ENCODE measurements around the gene PCNT. TPM values are rescaled to one million over a fixed set of nuclear protein-coding genes. Genes with fewer than 3 reads are reported as not detected.

PCNT gene
- total and polyA plus RNA-seq, 10 of the 15 experiments (the other 5 are each of a cell fraction or from before 2014, with no cell fraction given), result 2.9 to 39.6 (median 20.5) TPM

GRCh38 chr21:46458315-46459023, 134.5 kb downstream of the PCNT start, which contains the start of gene DIP2A (continued):
- TF ChIP-seq CHD2 (IDR thresholded peaks at IDR 0.05; ENCODE audit: borderline replicate concordance, low read depth, low read length), result peak; percentile 76; the same call in 1 of the 2 replicates
- TF ChIP-seq POU2F2 (IDR thresholded peaks at IDR 0.05; ENCODE audit: borderline replicate concordance, low read depth, low read length), result peak; percentile 62; the same call in 2 of the 3 replicates
- 0 out of 2 replicates have a peak, but pooled peaks have one; percentile 40 for TF ChIP-seq LARP7 (IDR thresholded peaks at IDR 0.05)
- TF ChIP-seq FOS (IDR thresholded peaks at IDR 0.05; ENCODE audit: borderline replicate concordance, extremely low read depth, insufficient read length), result peak; percentile 28
- peak; percentile 58; the same call in 1 of the 2 replicates for TF ChIP-seq YY1 (IDR thresholded peaks at IDR 0.05; ENCODE audit: low read depth, low read length)
- peak; percentile 99 for TF ChIP-seq NKRF (conservative IDR thresholded peaks at IDR 0.05)
- no peak for TF ChIP-seq ZZZ3 (IDR thresholded peaks at IDR 0.05; ENCODE audit: control insufficient read depth, insufficient read length, low read depth)
- TF ChIP-seq RELA (IDR thresholded peaks at IDR 0.05; ENCODE audit: borderline replicate concordance, partially characterized antibody), result peak; percentile 49
- no peak for TF ChIP-seq KDM1A (IDR thresholded peaks at IDR 0.05; ENCODE audit: borderline replicate concordance)
- TF ChIP-seq ESRRA (IDR thresholded peaks at IDR 0.05; ENCODE audit: low read length), result peak; percentile 86
- peak; percentile 98 for TF ChIP-seq IKZF1 (conservative IDR thresholded peaks at IDR 0.05)
- TF ChIP-seq, protein P1, sequence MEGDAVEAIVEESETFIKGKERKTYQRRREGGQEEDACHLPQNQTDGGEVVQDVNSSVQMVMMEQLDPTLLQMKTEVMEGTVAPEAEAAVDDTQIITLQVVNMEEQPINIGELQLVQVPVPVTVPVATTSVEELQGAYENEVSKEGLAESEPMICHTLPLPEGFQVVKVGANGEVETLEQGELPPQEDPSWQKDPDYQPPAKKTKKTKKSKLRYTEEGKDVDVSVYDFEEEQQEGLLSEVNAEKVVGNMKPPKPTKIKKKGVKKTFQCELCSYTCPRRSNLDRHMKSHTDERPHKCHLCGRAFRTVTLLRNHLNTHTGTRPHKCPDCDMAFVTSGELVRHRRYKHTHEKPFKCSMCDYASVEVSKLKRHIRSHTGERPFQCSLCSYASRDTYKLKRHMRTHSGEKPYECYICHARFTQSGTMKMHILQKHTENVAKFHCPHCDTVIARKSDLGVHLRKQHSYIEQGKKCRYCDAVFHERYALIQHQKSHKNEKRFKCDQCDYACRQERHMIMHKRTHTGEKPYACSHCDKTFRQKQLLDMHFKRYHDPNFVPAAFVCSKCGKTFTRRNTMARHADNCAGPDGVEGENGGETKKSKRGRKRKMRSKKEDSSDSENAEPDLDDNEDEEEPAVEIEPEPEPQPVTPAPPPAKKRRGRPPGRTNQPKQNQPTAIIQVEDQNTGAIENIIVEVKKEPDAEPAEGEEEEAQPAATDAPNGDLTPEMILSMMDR (IDR thresholded peaks at IDR 0.05 in 2 of 3, conservative IDR thresholded peaks at IDR 0.05 in 1 of 3; ENCODE audit: control insufficient read depth in 2 of 3, extremely low read depth in 1 of 3, insufficient read depth in 1 of 3, low read depth in 3 of 3, low read length in 3 of 3), result peak in 2 of 3 experiments; percentile 9; a peak in 1 of 6 replicates
- TF ChIP-seq EGR1 (IDR thresholded peaks at IDR 0.05; ENCODE audit: borderline replicate concordance in 1 of 2, low read depth in 2 of 2, low read length in 2 of 2), result peak in 1 of 2 experiments; percentile 86; a peak in 2 of 3 replicates
- TF ChIP-seq RB1 (IDR thresholded peaks at IDR 0.05; ENCODE audit: borderline replicate concordance), result peak; percentile 61
- TF ChIP-seq BHLHE40 (IDR thresholded peaks at IDR 0.05; ENCODE audit: borderline replicate concordance in 1 of 2, low read depth in 2 of 2, low read length in 1 of 2), result peak in 1 of 2 experiments; percentile 82; a peak in 2 of 4 replicates
